IMR-90 (cell line): ENCODE measurements around the gene PPEF2.

Experiments
- MAFK ChIP-seq: IDR thresholded peaks from 2 replicates; pipeline ENCODE4 v1.6.1; 2012; ENCODE audit warnings: low read depth, low read length, improper control_type of control experiment
- NFE2L2 ChIP-seq: fragments of 150-350 bp; IDR thresholded peaks from 2 replicates; pipeline ENCODE4 v1.6.1; 2016; ENCODE audit warnings: low read depth, mild to moderate bottlenecking, low read length
- TF ChIP-seq, protein P1 (sequence below): conservative IDR thresholded peaks from 2 replicates; pipeline ENCODE4 v1.5.1; 2012; ENCODE audit warnings: mild to moderate bottlenecking, low read depth, low read length, improper control_type of control experiment

DNA sequence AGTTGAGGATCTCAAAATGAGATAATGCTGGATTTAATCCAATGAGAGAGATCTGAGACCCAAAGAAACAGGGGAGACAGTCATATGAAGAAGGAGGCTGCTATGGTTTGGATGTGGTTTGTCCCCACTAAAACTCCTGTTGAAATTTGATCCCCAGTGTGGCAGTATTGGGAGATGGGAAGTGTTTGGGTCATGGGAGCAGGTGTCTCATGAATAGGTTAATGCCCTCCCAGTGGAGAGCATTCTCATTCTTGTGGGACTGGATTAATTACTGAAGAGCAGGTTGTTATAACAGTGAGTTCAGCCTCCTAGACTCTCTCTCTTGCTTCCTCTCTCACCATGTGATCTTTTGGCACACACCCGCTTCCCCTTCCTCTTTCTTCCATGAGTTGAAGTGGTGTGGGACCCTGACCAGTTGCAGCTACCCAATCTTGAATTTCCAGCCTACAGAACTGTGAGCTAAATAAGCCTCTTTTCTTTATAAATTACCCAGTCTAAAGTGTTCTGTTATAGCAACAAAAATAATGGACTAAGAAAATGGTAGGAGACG is 70.3 kb downstream of the PPEF2 start:
- TF ChIP-seq MAFK (no peak), NFE2L2 (no peak)
- TF ChIP-seq, protein P1, sequence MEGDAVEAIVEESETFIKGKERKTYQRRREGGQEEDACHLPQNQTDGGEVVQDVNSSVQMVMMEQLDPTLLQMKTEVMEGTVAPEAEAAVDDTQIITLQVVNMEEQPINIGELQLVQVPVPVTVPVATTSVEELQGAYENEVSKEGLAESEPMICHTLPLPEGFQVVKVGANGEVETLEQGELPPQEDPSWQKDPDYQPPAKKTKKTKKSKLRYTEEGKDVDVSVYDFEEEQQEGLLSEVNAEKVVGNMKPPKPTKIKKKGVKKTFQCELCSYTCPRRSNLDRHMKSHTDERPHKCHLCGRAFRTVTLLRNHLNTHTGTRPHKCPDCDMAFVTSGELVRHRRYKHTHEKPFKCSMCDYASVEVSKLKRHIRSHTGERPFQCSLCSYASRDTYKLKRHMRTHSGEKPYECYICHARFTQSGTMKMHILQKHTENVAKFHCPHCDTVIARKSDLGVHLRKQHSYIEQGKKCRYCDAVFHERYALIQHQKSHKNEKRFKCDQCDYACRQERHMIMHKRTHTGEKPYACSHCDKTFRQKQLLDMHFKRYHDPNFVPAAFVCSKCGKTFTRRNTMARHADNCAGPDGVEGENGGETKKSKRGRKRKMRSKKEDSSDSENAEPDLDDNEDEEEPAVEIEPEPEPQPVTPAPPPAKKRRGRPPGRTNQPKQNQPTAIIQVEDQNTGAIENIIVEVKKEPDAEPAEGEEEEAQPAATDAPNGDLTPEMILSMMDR: no peak
